ENCODE results near the gene CLGN. TPM values are rescaled to one million over a fixed set of nuclear protein-coding genes. Genes with fewer than 3 reads are reported as not detected.

The CLGN gene
- polyA plus RNA-seq, 3 donors: 3.4 to 4.1 (median 3.5) TPM

GRCh38 chr4:140388015-140388414 lies 39.4 kb downstream of the CLGN start:
- no peak for DNase-seq

- no peak for DNase-seq
Measured at GRCh38 chr4:140382732-140383131, 44.7 kb downstream of the CLGN start.

GRCh38 chr4:140374130-140374477 lies 53.3 kb downstream of the CLGN start:
- DNase-seq: no peak

GRCh38 chr4:140373328-140374129 lies 53.9 kb downstream of the CLGN start, which contains the start of gene SCOC:
TSS of gene SCOC (plus strand) at chr4:140373646. CDS start at chr4:140379171, 5,525 bp downstream.
- DNase-seq: peak; percentile 99

- peak; percentile 29 for DNase-seq
Measured at GRCh38 chr4:140372751-140373327, 54.6 kb downstream of the CLGN start.

- no peak for DNase-seq
Measured at GRCh38 chr4:140368686-140369085, 58.8 kb downstream of the CLGN start.

- DNase-seq: no peak
Measured at GRCh38 chr4:140367738-140368137, 59.7 kb downstream of the CLGN start.

- no peak for DNase-seq
Measured at GRCh38 chr4:140363558-140363957, 63.9 kb downstream of the CLGN start.

- DNase-seq: no peak
Measured at GRCh38 chr4:140363051-140363450, 64.4 kb downstream of the CLGN start.

- no peak for DNase-seq
Measured at GRCh38 chr4:140361099-140361498, 66.3 kb downstream of the CLGN start.

GRCh38 chr4:140359562-140360427 lies 67.7 kb downstream of the CLGN start:
- DNase-seq: peak; percentile 86

- DNase-seq: no peak
Measured at GRCh38 chr4:140358281-140358680, 69.2 kb downstream of the CLGN start.

- no peak for DNase-seq
Measured at GRCh38 chr4:140357868-140358267, 69.6 kb downstream of the CLGN start.

- no peak for DNase-seq
Measured at GRCh38 chr4:140355288-140355687, 72.2 kb downstream of the CLGN start.

- DNase-seq: peak; percentile 45
Measured at GRCh38 chr4:140353786-140354185, 73.7 kb downstream of the CLGN start.

- DNase-seq: no peak
Measured at GRCh38 chr4:140351093-140352075, 76.1 kb downstream of the CLGN start.

- no peak for DNase-seq
Measured at GRCh38 chr4:140349816-140350215, 77.6 kb downstream of the CLGN start.

- DNase-seq: no peak
Measured at GRCh38 chr4:140346136-140346535, 81.3 kb downstream of the CLGN start.

GRCh38 chr4:140344621-140345020 lies 82.8 kb downstream of the CLGN start:
- DNase-seq: no peak

GRCh38 chr4:140344101-140344500 lies 83.3 kb downstream of the CLGN start:
- no peak for DNase-seq

- DNase-seq: peak; percentile 84
Measured at GRCh38 chr4:140343303-140343702, 84.1 kb downstream of the CLGN start.

Measured in renal pelvis (tissue), 4 donors.